H9 (cell line): ENCODE results near the gene CCDC78. TPM values are rescaled to one million over a fixed set of nuclear protein-coding genes. Genes with fewer than 3 reads are reported as not detected.
"Not testable (repeated sequence)": the region's sequence is repeated elsewhere in the genome, so short reads cannot be mapped to it uniquely, and the experiment has no call there.

Source experiments
- DNase-seq: peaks from one replicate; pipeline ENCODE4 v3.0.0-alpha.2; 2017
- H2AFZ ChIP-seq: one replicate; pipeline ENCODE4 v1.6.1; 2013; ENCODE audit warnings: mild to moderate bottlenecking, low read length, control low read depth, moderate library complexity
- H2AK5ac ChIP-seq: 2 replicates; pipeline ENCODE4 v1.6.1; 2013; ENCODE audit warnings: low read length, control low read depth, mixed read lengths; ENCODE audit not compliant: insufficient read length
- H2BK120ac ChIP-seq: one replicate; pipeline ENCODE4 v1.6.1; 2013; ENCODE audit warnings: low read depth, mild to moderate bottlenecking, low read length, control low read depth, inconsistent platforms; ENCODE audit not compliant: poor library complexity, severe bottlenecking
- H2BK12ac ChIP-seq: 2 replicates; pipeline ENCODE4 v1.6.1; 2013; ENCODE audit warnings: low read length, control low read depth, mixed read lengths, low read depth; ENCODE audit not compliant: insufficient read length
- H2BK15ac ChIP-seq: 2 replicates; pipeline ENCODE4 v1.6.1; 2013; ENCODE audit warnings: low read depth, low read length, control low read depth
- H2BK20ac ChIP-seq: one replicate; pipeline ENCODE4 v1.6.1; 2013; ENCODE audit warnings: low read depth, mild to moderate bottlenecking, low read length, control low read depth, inconsistent platforms; ENCODE audit not compliant: poor library complexity, severe bottlenecking
- H2BK5ac ChIP-seq: 2 replicates; pipeline ENCODE4 v1.6.1; 2013; ENCODE audit warnings: low read length, control low read depth, mixed read lengths; ENCODE audit not compliant: insufficient read length
- H3K14ac ChIP-seq: 2 replicates; pipeline ENCODE4 v1.6.1; 2013; ENCODE audit warnings: low read length, control low read depth; ENCODE audit not compliant: insufficient read depth
- H3K18ac ChIP-seq: 2 replicates; pipeline ENCODE4 v1.6.1; 2013; ENCODE audit warnings: low read depth, mild to moderate bottlenecking, mixed read lengths, low read length, control low read depth; ENCODE audit not compliant: insufficient read length
- H3K23ac ChIP-seq: 2 replicates; pipeline ENCODE4 v1.6.1; 2013; ENCODE audit warnings: low read length, control low read depth, mixed read lengths, low read depth; ENCODE audit not compliant: insufficient read length
- H3K23me2 ChIP-seq: 2 replicates; pipeline ENCODE4 v1.6.1; 2013; ENCODE audit warnings: low read depth, mild to moderate bottlenecking, mixed read lengths, low read length, control low read depth; ENCODE audit not compliant: insufficient read length, poor library complexity, severe bottlenecking
- H3K27ac ChIP-seq: 2 replicates; pipeline ENCODE4 v1.5.1; 2013; ENCODE audit warnings: low read length, control low read depth, mixed read lengths, low read depth; ENCODE audit not compliant: insufficient read length
- H3K27me3 ChIP-seq: 2 replicates; pipeline ENCODE4 v1.6.1; 2013; ENCODE audit warnings: low read length, control low read depth, inconsistent platforms; ENCODE audit not compliant: insufficient read depth
- H3K4ac ChIP-seq: 2 replicates; pipeline ENCODE4 v1.6.1; 2013; ENCODE audit warnings: low read depth, mild to moderate bottlenecking, control low read depth, inconsistent platforms, low read length, moderate library complexity
- H3K4me1 ChIP-seq: 2 replicates; pipeline ENCODE4 v1.6.1; 2013; ENCODE audit warnings: low read length, control low read depth, inconsistent platforms; ENCODE audit not compliant: insufficient read depth
- H3K4me2 ChIP-seq: 2 replicates; pipeline ENCODE4 v1.6.1; 2013; ENCODE audit warnings: low read length, control low read depth, mixed read lengths; ENCODE audit not compliant: insufficient read length, insufficient read depth
- H3K56ac ChIP-seq: 2 replicates; pipeline ENCODE4 v1.6.1; 2013; ENCODE audit warnings: low read depth, mild to moderate bottlenecking, mixed read lengths, low read length, control low read depth; ENCODE audit not compliant: insufficient read length
- H3K79me1 ChIP-seq: 2 replicates; pipeline ENCODE4 v1.6.1; 2013; ENCODE audit warnings: low read depth, mild to moderate bottlenecking, moderate library complexity, low read length, control low read depth, inconsistent platforms; ENCODE audit not compliant: insufficient read depth, poor library complexity, severe bottlenecking
- H3K79me2 ChIP-seq: 2 replicates; pipeline ENCODE4 v1.6.1; 2013; ENCODE audit warnings: low read length, control low read depth, inconsistent platforms; ENCODE audit not compliant: insufficient read depth
- H3K9ac ChIP-seq: 2 replicates; pipeline ENCODE4 v1.6.1; 2013; ENCODE audit warnings: low read length, control low read depth, mixed read lengths; ENCODE audit not compliant: insufficient read length; ENCODE audit errors: extremely low read depth
- H3K9me3 ChIP-seq: one replicate; pipeline ENCODE4 v1.6.1; 2013; ENCODE audit warnings: low read depth, low read length, inconsistent platforms; ENCODE audit not compliant: control insufficient read depth
- H3T11ph ChIP-seq: one replicate; pipeline ENCODE4 v1.6.1; 2013; ENCODE audit warnings: mild to moderate bottlenecking, low read length, control low read depth, inconsistent platforms
- H4K20me1 ChIP-seq: one replicate; pipeline ENCODE4 v1.6.1; 2013; ENCODE audit not compliant: control insufficient read depth, insufficient read length, insufficient read depth
- H4K5ac ChIP-seq: 2 replicates; pipeline ENCODE4 v1.6.1; 2013; ENCODE audit warnings: low read depth, mild to moderate bottlenecking, mixed read lengths, low read length, control low read depth; ENCODE audit not compliant: insufficient read length
- H4K8ac ChIP-seq: replicated peaks from 2 replicates; pipeline ENCODE4 v1.6.1; 2013; ENCODE audit warnings: low read length, control low read depth, mixed read lengths, low read depth; ENCODE audit not compliant: insufficient read length
- H4K91ac ChIP-seq: 2 replicates; pipeline ENCODE4 v1.6.1; 2013; ENCODE audit warnings: low read depth, mild to moderate bottlenecking, moderate library complexity, mixed read lengths, low read length, control low read depth; ENCODE audit not compliant: insufficient read length
- H3K27ac Mint-ChIP-seq, 3 experiments: 2 replicates in 2 of 3; 3 replicates in 1 of 3; pipeline ENCODE4 v1.8.0; 2020 to 2021; ENCODE audit warnings: mixed read lengths in 3 of 3, mild to moderate bottlenecking in 1 of 3, moderate library complexity in 1 of 3
- H3K27me3 Mint-ChIP-seq: 2 replicates; pipeline ENCODE4 v1.8.0; 2021; ENCODE audit warnings: low read depth, mild to moderate bottlenecking, moderate library complexity, mixed read lengths
- H3K36me3 Mint-ChIP-seq, 3 experiments: 2 replicates in 2 of 3; 3 replicates in 1 of 3; pipeline ENCODE4 v1.8.0; 2020 to 2021; ENCODE audit warnings: low read depth in 3 of 3, mixed read lengths in 3 of 3; ENCODE audit not compliant: insufficient read depth in 1 of 3
- H3K4me1 Mint-ChIP-seq, 2 experiments: 2 replicates each; pipeline ENCODE4 v1.8.0; 2020; ENCODE audit warnings: mixed read lengths in 2 of 2
- H3K4me3 Mint-ChIP-seq, 2 experiments: 2 replicates in 1 of 2; 3 replicates in 1 of 2; pipeline ENCODE4 v1.8.0; 2020 to 2021; ENCODE audit warnings: mild to moderate bottlenecking in 2 of 2, mixed read lengths in 2 of 2, moderate library complexity in 1 of 2
- H3K9me3 Mint-ChIP-seq, 2 experiments: 2 replicates in 1 of 2; 3 replicates in 1 of 2; pipeline ENCODE4 v1.8.0; 2020; ENCODE audit warnings: mild to moderate bottlenecking in 2 of 2, mixed read lengths in 2 of 2, moderate library complexity in 1 of 2
- CTCF ChIP-seq: fragments of 200-600 bp; sonication (generic); conservative IDR thresholded peaks from 3 replicates; pipeline ENCODE4 v1.8.0; 2021; ENCODE audit warnings: antibody characterized with exemption, mild to moderate bottlenecking
- WGBS: extraction: QIAGEN DNeasy Blood & Tissue Kit; methylation state at CpG from one replicate; pipeline ENCODE4 v1.1.7; 2013; ENCODE audit warnings: missing lambda C conversion rate, low lambda C conversion rate, mixed read lengths; ENCODE audit not compliant: insufficient read length; ENCODE audit errors: extremely low coverage; 5-methylcytosine and 5-hydroxymethylcytosine counted together
- total RNA-seq: library from RNA; stranded (reverse); gene quantifications from 2 replicates; pipeline ENCODE4 v1.2.1, GENCODE V29; 2021

CCDC78 gene
- total RNA-seq, 1 experiment from 2014 or later = 12.1 TPM

GRCh38 chr16:754656-755055, 28.4 kb upstream of the CCDC78 start:
- H3K27me3 ChIP-seq = no peaks in the 10 kb centered on the region
- no peak overlapping the region for H3K9ac ChIP-seq
- H2AK5ac ChIP-seq = no peak overlapping the region
- no peak overlapping the region for H3K56ac ChIP-seq
- H3K79me1 ChIP-seq = no peaks in the 10 kb centered on the region
- H3K18ac ChIP-seq = no peak overlapping the region
- H3K23me2 ChIP-seq = no peaks in the 10 kb centered on the region
- TF ChIP-seq CTCF = no peak
- DNase-seq = no peak
- no peaks in the 10 kb centered on the region for H3K9me3 ChIP-seq
- no peak overlapping the region for H2BK20ac ChIP-seq
- H3K27ac ChIP-seq = no peak overlapping the region
- no peak overlapping the region for H3K4me2 ChIP-seq
- H2BK120ac ChIP-seq = no peak overlapping the region
- Mint-ChIP-seq H3K36me3 (no peaks in the 10 kb centered on the region), H3K27ac (no peak overlapping the region), H3K27me3 (peaks cover 36% of the 10 kb centered on the region), H3K4me1 (peaks cover 25 to 33% of the 10 kb centered on the region in 2 experiments), H3K9me3 (no peaks in the 10 kb centered on the region; a peak in 1 of 5 replicates), H3K4me3 (no peak overlapping the region)
- no peaks in the 10 kb centered on the region for H3K79me2 ChIP-seq
- H2BK5ac ChIP-seq = no peak overlapping the region
- H4K5ac ChIP-seq = no peak overlapping the region
- no peaks in the 10 kb centered on the region for H3K4me1 ChIP-seq
- no peak overlapping the region for H4K8ac ChIP-seq
- H3K14ac ChIP-seq = no peak overlapping the region
- no peak overlapping the region for H2AFZ ChIP-seq
- WGBS = no CpG with 5 or more reads among the region's 11 CpGs
- no peaks in the 10 kb centered on the region for H4K20me1 ChIP-seq
- H3K23ac ChIP-seq = no peak overlapping the region
- no peak overlapping the region for H4K91ac ChIP-seq
- no peak overlapping the region for H3K4ac ChIP-seq
- no peak overlapping the region for H2BK12ac ChIP-seq
- no peak overlapping the region for H2BK15ac ChIP-seq
- H3T11ph ChIP-seq = no peak overlapping the region

- H3K4ac ChIP-seq, H3K9me3 Mint-ChIP-seq, H3T11ph ChIP-seq, H3K27ac ChIP-seq, H4K91ac ChIP-seq, H3K4me2 ChIP-seq, H3K27me3 ChIP-seq, H3K9me3 ChIP-seq, H2AK5ac ChIP-seq, H4K8ac ChIP-seq, H2BK12ac ChIP-seq, H3K56ac ChIP-seq, H2BK20ac ChIP-seq, H3K23ac ChIP-seq, H2BK15ac ChIP-seq, H4K20me1 ChIP-seq, H2AFZ ChIP-seq, H3K27ac Mint-ChIP-seq, H3K9ac ChIP-seq, DNase-seq, H2BK120ac ChIP-seq, H3K4me1 ChIP-seq, H3K4me3 Mint-ChIP-seq, H3K79me2 ChIP-seq, H4K5ac ChIP-seq, H3K18ac ChIP-seq, H3K79me1 ChIP-seq, H2BK5ac ChIP-seq, H3K14ac ChIP-seq, H3K36me3 Mint-ChIP-seq, H3K23me2 ChIP-seq: not testable (repeated sequence)
- no CpG with 5 or more reads among the region's 11 CpGs for WGBS
- H3K27me3 Mint-ChIP-seq = peaks cover 34% of the 10 kb centered on the region
- peaks cover 25 to 32% of the 10 kb centered on the region in 2 experiments for H3K4me1 Mint-ChIP-seq
These were observed 27.9 kb upstream of the CCDC78 start for GRCh38 chr16:754121-754607.
